ENCODE measurements around the gene KIF17.
A peak's percentile ranks its signal among the peaks of the same experiment; 100 is the strongest.
"Not testable (repeated sequence)": the region's sequence is repeated elsewhere in the genome, so short reads cannot be mapped to it uniquely, and the experiment has no call there.

Gene KIF17

GRCh38 chr1:20685099-20685662 is 32.6 kb downstream of the KIF17 start:
- DNase-seq, result no peak

GRCh38 chr1:20684651-20685050 is 33.2 kb downstream of the KIF17 start:
- no peak for DNase-seq

GRCh38 chr1:20684050-20684620 is 33.7 kb downstream of the KIF17 start:
- DNase-seq, result no peak

GRCh38 chr1:20683614-20684013 is 34.2 kb downstream of the KIF17 start:
- no peak for DNase-seq

GRCh38 chr1:20682571-20683236 is 35.1 kb downstream of the KIF17 start:
- DNase-seq, result no peak

- no peak for DNase-seq
Measured at GRCh38 chr1:20681999-20682398, 35.8 kb downstream of the KIF17 start.

- no peak for DNase-seq
Measured at GRCh38 chr1:20680269-20680668, 37.5 kb downstream of the KIF17 start.

GRCh38 chr1:20678599-20678998 is 39.2 kb downstream of the KIF17 start:
- DNase-seq, result peak in 1 of 5 experiments; percentile 77

- not testable (repeated sequence) for DNase-seq
Measured at GRCh38 chr1:20673626-20674025, 44.2 kb downstream of the KIF17 start.

- no peak for DNase-seq
Measured at GRCh38 chr1:20672265-20672632, 45.6 kb downstream of the KIF17 start.

GRCh38 chr1:20670936-20671335 is 46.9 kb downstream of the KIF17 start:
- DNase-seq, result no peak

GRCh38 chr1:20668581-20668980 is 49.2 kb downstream of the KIF17 start:
- no peak for DNase-seq

- DNase-seq, result peak in 1 of 5 experiments; percentile 55
Measured at GRCh38 chr1:20666804-20667203, 51.0 kb downstream of the KIF17 start.

GRCh38 chr1:20666146-20666545 is 51.7 kb downstream of the KIF17 start:
- DNase-seq, result no peak

GRCh38 chr1:20665726-20666125 is 52.1 kb downstream of the KIF17 start:
- DNase-seq, result no peak

GRCh38 chr1:20663969-20664715 is 53.7 kb downstream of the KIF17 start:
- DNase-seq, result no peak

- DNase-seq, result no peak
Measured at GRCh38 chr1:20663365-20663764, 54.4 kb downstream of the KIF17 start.

GRCh38 chr1:20662110-20662475 is 55.7 kb downstream of the KIF17 start:
- DNase-seq, result no peak

GRCh38 chr1:20661207-20662109 is 56.3 kb downstream of the KIF17 start, which contains the start of gene DDOST:
DDOST (minus strand) TSS chr1:20661369; CDS start chr1:20661350, 19 bp downstream.
- DNase-seq, result peak; percentile 76 to 99 (median 93)

GRCh38 chr1:20660847-20661206 is 57.0 kb downstream of the KIF17 start:
- peak in 2 of 5 experiments; percentile 23 to 27 for DNase-seq

GRCh38 chr1:20660363-20660762 is 57.4 kb downstream of the KIF17 start:
- no peak for DNase-seq

GRCh38 chr1:20658166-20658915 is 59.5 kb downstream of the KIF17 start:
- peak in 1 of 5 experiments; percentile 10 for DNase-seq
